ENCODE measurements around the gene FAM120C.

Gene FAM120C

GRCh38 chrX:54182864-54183613, at the start of gene FAM120C:
FAM120C (minus strand) TSS chrX:54183254; CDS start chrX:54183198, 56 bp downstream.
- DNase-seq (ENCODE audit: low read depth in 2 of 2), result peak; percentile 43 to 57

- DNase-seq (ENCODE audit: low read depth in 2 of 2), result no peak
These were observed 47.5 kb upstream of the FAM120C start for GRCh38 chrX:54230435-54231148.

- DNase-seq (ENCODE audit: low read depth in 2 of 2), result no peak
These were observed 40.5 kb upstream of the FAM120C start for GRCh38 chrX:54223581-54223980.

GRCh38 chrX:54213603-54214002, 30.5 kb upstream of the FAM120C start:
- no peak for DNase-seq (ENCODE audit: low read depth in 2 of 2)

- no peak for DNase-seq (ENCODE audit: low read depth in 2 of 2)
These were observed 25.5 kb upstream of the FAM120C start for GRCh38 chrX:54208531-54208930.

GRCh38 chrX:54198262-54198661, 15.2 kb upstream of the FAM120C start:
- DNase-seq (ENCODE audit: low read depth in 2 of 2), result no peak

- DNase-seq (ENCODE audit: low read depth in 2 of 2), result no peak
These were observed 12.0 kb upstream of the FAM120C start for GRCh38 chrX:54194982-54195588.

GRCh38 chrX:54193085-54193821, 10.2 kb upstream of the FAM120C start:
- no peak for DNase-seq (ENCODE audit: low read depth in 2 of 2)

GRCh38 chrX:54184474-54184873, 1.4 kb upstream of the FAM120C start:
- DNase-seq (ENCODE audit: low read depth in 2 of 2), result no peak

GRCh38 chrX:54182194-54182863, 725 bp downstream of the FAM120C start:
- peak; percentile 55 to 58 for DNase-seq (ENCODE audit: low read depth in 2 of 2)

- no peak for DNase-seq (ENCODE audit: low read depth in 2 of 2)
These were observed 1.7 kb downstream of the FAM120C start for GRCh38 chrX:54181202-54181953.

- no peak for DNase-seq (ENCODE audit: low read depth in 2 of 2)
These were observed 2.7 kb downstream of the FAM120C start for GRCh38 chrX:54180403-54180802.

GRCh38 chrX:54178100-54178940, 4.7 kb downstream of the FAM120C start:
- no peak for DNase-seq (ENCODE audit: low read depth in 2 of 2)

- DNase-seq (ENCODE audit: low read depth in 2 of 2), result no peak
These were observed 5.7 kb downstream of the FAM120C start for GRCh38 chrX:54177306-54177705.

- no peak for DNase-seq (ENCODE audit: low read depth in 2 of 2)
These were observed 9.3 kb downstream of the FAM120C start for GRCh38 chrX:54173791-54174190.

- no peak for DNase-seq (ENCODE audit: low read depth in 2 of 2)
These were observed 10.6 kb downstream of the FAM120C start for GRCh38 chrX:54172455-54172854.

- no peak for DNase-seq (ENCODE audit: low read depth in 2 of 2)
These were observed 11.4 kb downstream of the FAM120C start for GRCh38 chrX:54171527-54172250.

- DNase-seq (ENCODE audit: low read depth in 2 of 2), result no peak
These were observed 12.0 kb downstream of the FAM120C start for GRCh38 chrX:54171091-54171490.

GRCh38 chrX:54166915-54167314, 16.1 kb downstream of the FAM120C start:
- no peak for DNase-seq (ENCODE audit: low read depth in 2 of 2)
